CD8-positive, alpha-beta memory T cell (primary cell): Measurements from ENCODE around the gene NOTUM. TPM values are rescaled to one million over a fixed set of nuclear protein-coding genes. Genes with fewer than 3 reads are reported as not detected.

ENCODE experiments used
- CTCF ChIA-PET: fragments of 350-600 bp; sonication (Branson Sonifier 250); formaldehyde crosslinking; loops from one replicate; lab custom pipeline; 2021; ENCODE audit warnings: antibody characterized with exemption; lab: Charles Lee
- POLR2A ChIA-PET: fragments of 350-600 bp; sonication (Branson Sonifier 250); formaldehyde crosslinking; loops from one replicate; lab custom pipeline; 2021; ENCODE audit warnings: antibody characterized with exemption; lab: Charles Lee
- DNase-seq, 5 donors: peaks; one replicate each; pipeline versions ENCODE4 v3.0.0 to v3.0.0-alpha.2; 2020 to 2022; ENCODE audit warnings: mixed read lengths in 1 of 5
- H3K27ac ChIP-seq: one replicate; pipeline ENCODE4 v1.7.0; 2013; ENCODE audit warnings: low read depth, mild to moderate bottlenecking, low read length, moderate library complexity
- H3K27me3 ChIP-seq: 2 replicates; pipeline ENCODE4 v1.7.0; 2013; ENCODE audit warnings: low read length, mild to moderate bottlenecking; ENCODE audit not compliant: insufficient read depth, poor library complexity, severe bottlenecking
- H3K36me3 ChIP-seq: 2 replicates; pipeline ENCODE4 v1.7.0; 2013; ENCODE audit warnings: mild to moderate bottlenecking, low read length, moderate library complexity; ENCODE audit not compliant: insufficient read depth
- H3K4me1 ChIP-seq: 2 replicates; pipeline ENCODE4 v1.7.0; 2013; ENCODE audit warnings: mild to moderate bottlenecking, low read length, moderate library complexity; ENCODE audit not compliant: insufficient read depth
- H3K4me3 ChIP-seq: 2 replicates; pipeline ENCODE4 v1.7.0; 2013; ENCODE audit warnings: mild to moderate bottlenecking, low read length
- H3K9me3 ChIP-seq: 2 replicates; pipeline ENCODE4 v1.7.0; 2013; ENCODE audit warnings: mild to moderate bottlenecking, low read length
- H3K27ac Mint-ChIP-seq, 8 donors: one replicate each; pipeline ENCODE4 v1.8.0; 2020 to 2021; ENCODE audit warnings: mixed read lengths in 8 of 8, mild to moderate bottlenecking in 6 of 8, inconsistent platforms in 3 of 8, moderate library complexity in 3 of 8
- H3K27me3 Mint-ChIP-seq, 2 donors: one replicate each; pipeline ENCODE4 v1.8.0; 2020 to 2021; ENCODE audit warnings: mixed read lengths in 2 of 2, mild to moderate bottlenecking in 1 of 2, moderate library complexity in 1 of 2
- H3K36me3 Mint-ChIP-seq, 3 donors: one replicate each; pipeline ENCODE4 v1.8.0; 2020 to 2021; ENCODE audit warnings: mixed read lengths in 3 of 3, inconsistent platforms in 1 of 3, mild to moderate bottlenecking in 1 of 3
- H3K4me1 Mint-ChIP-seq, 3 donors: one replicate each; pipeline ENCODE4 v1.8.0; 2020 to 2021; ENCODE audit warnings: mixed read lengths in 3 of 3, inconsistent platforms in 1 of 3, mild to moderate bottlenecking in 1 of 3
- H3K4me3 Mint-ChIP-seq, 7 donors: one replicate each; pipeline ENCODE4 v1.8.0; 2020 to 2021; ENCODE audit warnings: mixed read lengths in 7 of 7, mild to moderate bottlenecking in 6 of 7, moderate library complexity in 4 of 7, inconsistent platforms in 2 of 7
- H3K9me3 Mint-ChIP-seq, 5 donors: one replicate each; pipeline ENCODE4 v1.8.0; 2020 to 2022; ENCODE audit warnings: mixed read lengths in 5 of 5, mild to moderate bottlenecking in 3 of 5, moderate library complexity in 2 of 5, inconsistent platforms in 1 of 5
- polyA plus RNA-seq: library from polyadenylated mRNA; unstranded; fragments of 300-500 nt; fragmentation: Illumina TruSeq; gene quantifications from one replicate; pipeline ENCODE4 v1.2.3, GENCODE V29; 2021
- total RNA-seq, 2 experiments: library from RNA; stranded (reverse); gene quantifications; one replicate each; pipeline ENCODE4 v1.2.3, GENCODE V29; 2021

Gene NOTUM
- total and polyA plus RNA-seq, 3 experiments from 2014 or later, result 0.33 to 0.35 TPM; not detected in 1

DNA sequence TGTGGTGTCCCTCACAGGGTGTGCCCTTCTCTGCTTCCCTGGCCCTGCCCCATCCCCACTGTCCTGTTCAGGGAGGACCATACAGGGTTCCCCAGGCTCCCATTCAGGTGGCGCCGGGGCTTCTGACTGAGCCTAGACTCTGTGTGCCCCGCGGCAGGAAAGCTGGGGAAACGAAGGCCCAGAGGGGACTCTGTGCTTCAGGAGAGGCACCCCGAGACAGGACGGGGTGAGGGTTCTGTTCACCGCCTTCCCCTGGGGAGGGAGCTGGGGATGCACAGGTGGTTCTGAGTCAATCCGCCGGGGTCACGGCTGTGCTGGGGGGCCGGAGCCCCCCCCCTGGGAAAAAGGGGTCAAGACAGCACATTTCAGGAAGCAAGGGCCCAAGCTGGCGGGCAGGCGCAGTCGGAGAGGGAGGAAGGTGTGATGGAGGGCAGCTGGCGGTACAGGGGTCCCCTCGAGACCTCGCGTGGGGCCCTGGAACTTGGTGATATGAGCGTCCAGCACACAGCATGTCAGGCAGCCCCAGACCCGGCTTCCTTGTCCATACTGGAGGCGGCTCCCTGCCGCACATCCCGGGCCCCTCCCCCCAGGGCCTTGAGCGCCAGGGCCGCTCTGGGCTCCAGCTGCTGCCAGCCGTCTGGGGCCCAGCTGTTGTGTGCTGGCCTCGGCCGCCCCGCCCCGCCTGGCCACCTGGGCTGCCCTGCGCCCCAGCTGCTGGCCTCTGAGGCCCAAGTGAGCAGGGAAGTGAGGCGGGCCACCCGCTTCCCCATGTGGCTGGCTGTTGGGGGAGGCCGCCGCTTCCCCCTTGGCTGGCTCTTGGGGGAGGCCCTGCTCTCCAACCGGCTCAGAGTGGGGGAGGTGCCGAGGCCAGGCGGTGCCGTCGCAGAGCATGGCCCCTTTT is 5.6 kb upstream of the NOTUM start:
- Histone ChIP-seq H3K27me3 (no peaks in the 10 kb centered on the region), H3K4me1 (peaks cover 23% of the 10 kb centered on the region), H3K36me3 (no peaks in the 10 kb centered on the region), H3K9me3 (no peaks in the 10 kb centered on the region), H3K27ac (no peak overlapping the region), H3K4me3 (no peak overlapping the region)
- CTCF ChIA-PET, result interaction anchor here (1.8 to 2.5 kb wide), 2 partner anchors 7 to 64 kb away, joined by 5 to 13 read pairs; no protein-coding TSS in a partner anchor
- H3K9me3 Mint-ChIP-seq, result no peaks in the 10 kb centered on the region
- peaks cover 15 to 16% of the 10 kb centered on the region in 2 donors for H3K27me3 Mint-ChIP-seq
- no peaks in the 10 kb centered on the region for H3K36me3 Mint-ChIP-seq
- POLR2A ChIA-PET, result interaction anchor here (1.8 to 2.2 kb wide), 2 partner anchors 10 to 71 kb away, joined by 7 to 9 read pairs; partner anchors contain the start of genes ASPSCR1 and DCXR
- H3K4me3 Mint-ChIP-seq, result peak overlapping the region in 1 of 7 donors; percentile 35
- peaks cover 11 to 35% (median 12%) of the 10 kb centered on the region in 3 donors for H3K4me1 Mint-ChIP-seq
- DNase-seq, result no peak
- no peak overlapping the region for H3K27ac Mint-ChIP-seq

DNA sequence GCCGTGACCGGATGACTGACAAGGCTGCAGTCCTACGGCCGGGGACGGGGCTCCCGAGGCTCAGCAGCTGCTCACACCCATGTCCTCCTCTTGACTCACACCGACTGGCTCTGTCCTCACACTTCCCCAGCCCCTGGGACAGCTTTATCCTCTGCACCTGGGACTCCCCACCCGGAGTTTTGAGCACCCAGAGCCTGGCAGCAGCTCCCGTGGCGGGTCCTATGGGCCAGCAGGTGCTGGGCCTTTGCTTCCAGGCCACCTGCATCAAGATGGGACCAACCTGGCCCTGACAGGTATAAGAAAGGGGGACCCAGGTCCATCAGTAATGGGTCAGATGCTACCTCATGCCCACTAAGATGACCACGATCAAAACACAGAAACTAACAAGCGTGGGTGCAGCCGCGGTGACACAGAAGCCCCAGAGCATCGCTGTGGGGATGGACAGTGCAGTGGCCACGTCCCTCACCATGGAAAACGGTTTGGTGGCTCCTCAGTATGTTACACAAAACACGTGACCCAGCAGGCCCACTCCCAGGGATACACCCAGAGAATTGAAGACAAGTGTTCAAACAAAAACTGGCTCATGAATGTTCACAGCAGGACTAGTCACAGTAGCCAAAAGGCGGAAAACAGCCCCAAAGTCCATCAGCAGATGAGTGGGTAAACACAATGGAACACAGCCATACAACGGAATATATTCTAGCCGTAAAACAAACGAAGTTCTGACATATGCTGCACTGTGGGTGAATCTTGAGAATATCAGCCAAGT is 3.3 kb upstream of the NOTUM start:
- POLR2A ChIA-PET, result interaction anchor here (0.7 kb wide), 1 partner anchor 50 kb away, joined by 6 read pairs; no protein-coding TSS in a partner anchor
- DNase-seq, result no peak
- H3K9me3 ChIP-seq, result no peaks in the 10 kb centered on the region
- Mint-ChIP-seq H3K27ac (peak overlapping the region in 4 of 8 donors; percentile 42 to 61 (median 56)), H3K4me3 (peak overlapping the region in 3 of 7 donors; percentile 25 to 50 (median 49)), H3K36me3 (no peaks in the 10 kb centered on the region), H3K27me3 (peaks cover 15 to 16% of the 10 kb centered on the region in 2 donors), H3K9me3 (no peaks in the 10 kb centered on the region), H3K4me1 (peaks cover 11 to 35% (median 12%) of the 10 kb centered on the region in 3 donors)
- no peaks in the 10 kb centered on the region for H3K36me3 ChIP-seq
- H3K27ac ChIP-seq, result no peak overlapping the region
- H3K4me1 ChIP-seq, result peaks cover 23% of the 10 kb centered on the region
- CTCF ChIA-PET, result interaction anchor here (1.0 kb wide), 1 partner anchor 98 kb away, joined by 3 read pairs; no protein-coding TSS in a partner anchor
- peaks cover 4% of the 10 kb centered on the region for H3K27me3 ChIP-seq
- no peak overlapping the region for H3K4me3 ChIP-seq

DNA sequence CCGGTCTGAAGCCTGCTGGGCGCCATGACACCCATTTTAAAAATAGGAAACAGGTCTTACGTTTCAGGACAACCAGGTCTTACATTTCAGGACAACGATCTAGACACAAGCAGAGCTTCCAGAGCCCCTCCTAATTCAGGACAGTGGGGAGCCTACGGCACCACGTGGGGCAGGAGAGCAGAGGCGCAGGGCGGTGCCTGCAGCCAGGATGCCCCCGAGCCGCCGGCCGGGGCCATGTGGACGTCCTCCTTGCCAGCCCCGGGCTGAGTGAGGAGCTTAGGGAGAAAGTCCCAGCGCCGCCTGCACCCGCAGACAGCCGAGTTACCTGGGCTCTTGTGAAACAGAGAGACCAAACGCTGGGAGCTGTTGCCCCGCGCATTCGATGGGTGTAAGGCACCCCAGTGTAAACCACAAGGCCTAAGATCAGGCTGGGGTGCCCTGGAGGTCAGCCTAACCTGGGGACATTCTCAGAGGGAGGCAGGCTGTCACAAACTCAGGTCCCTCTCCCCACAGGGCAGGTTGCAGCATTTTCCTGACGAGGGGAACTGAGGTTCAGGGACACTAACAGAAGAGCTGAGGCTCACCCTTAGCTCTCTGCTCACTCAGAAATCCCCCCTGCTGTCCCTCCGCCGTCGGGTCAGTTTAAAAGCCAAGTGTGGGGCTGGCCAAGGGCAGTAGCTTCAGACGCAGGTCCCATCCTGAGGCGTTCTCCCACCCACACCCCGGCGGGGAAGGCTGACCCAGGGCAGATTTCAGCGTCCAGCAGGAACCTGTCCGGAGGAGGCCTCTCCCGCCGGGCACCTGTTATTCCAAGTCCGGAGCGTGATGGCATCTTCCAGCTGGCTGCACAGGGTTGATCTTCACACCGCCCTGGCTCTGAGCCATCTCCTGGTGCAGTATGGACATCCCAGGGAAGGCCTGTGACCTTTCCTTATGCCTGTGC is 1.8 kb upstream of the NOTUM start:
- CTCF ChIA-PET, result interaction anchor here (0.6 to 4.8 kb wide), 3 partner anchors 10 to 59 kb away, joined by 3 to 83 read pairs (median 4); partner anchors contain the start of genes CENPX and LRRC45
- Histone ChIP-seq H3K27ac (no peak overlapping the region), H3K9me3 (no peaks in the 10 kb centered on the region), H3K27me3 (peaks cover 13% of the 10 kb centered on the region), H3K36me3 (no peaks in the 10 kb centered on the region), H3K4me3 (no peak overlapping the region), H3K4me1 (peaks cover 10% of the 10 kb centered on the region)
- DNase-seq, result no peak
- Mint-ChIP-seq H3K4me1 (peaks cover 6 to 25% (median 7%) of the 10 kb centered on the region in 3 donors), H3K4me3 (peak overlapping the region; percentile 24 to 82 (median 50)), H3K9me3 (no peaks in the 10 kb centered on the region), H3K27me3 (peaks cover 23 to 28% of the 10 kb centered on the region in 2 donors), H3K36me3 (no peaks in the 10 kb centered on the region), H3K27ac (peak overlapping the region in 3 of 8 donors; percentile 12 to 81 (median 54))
- POLR2A ChIA-PET, result no interaction called here

DNA sequence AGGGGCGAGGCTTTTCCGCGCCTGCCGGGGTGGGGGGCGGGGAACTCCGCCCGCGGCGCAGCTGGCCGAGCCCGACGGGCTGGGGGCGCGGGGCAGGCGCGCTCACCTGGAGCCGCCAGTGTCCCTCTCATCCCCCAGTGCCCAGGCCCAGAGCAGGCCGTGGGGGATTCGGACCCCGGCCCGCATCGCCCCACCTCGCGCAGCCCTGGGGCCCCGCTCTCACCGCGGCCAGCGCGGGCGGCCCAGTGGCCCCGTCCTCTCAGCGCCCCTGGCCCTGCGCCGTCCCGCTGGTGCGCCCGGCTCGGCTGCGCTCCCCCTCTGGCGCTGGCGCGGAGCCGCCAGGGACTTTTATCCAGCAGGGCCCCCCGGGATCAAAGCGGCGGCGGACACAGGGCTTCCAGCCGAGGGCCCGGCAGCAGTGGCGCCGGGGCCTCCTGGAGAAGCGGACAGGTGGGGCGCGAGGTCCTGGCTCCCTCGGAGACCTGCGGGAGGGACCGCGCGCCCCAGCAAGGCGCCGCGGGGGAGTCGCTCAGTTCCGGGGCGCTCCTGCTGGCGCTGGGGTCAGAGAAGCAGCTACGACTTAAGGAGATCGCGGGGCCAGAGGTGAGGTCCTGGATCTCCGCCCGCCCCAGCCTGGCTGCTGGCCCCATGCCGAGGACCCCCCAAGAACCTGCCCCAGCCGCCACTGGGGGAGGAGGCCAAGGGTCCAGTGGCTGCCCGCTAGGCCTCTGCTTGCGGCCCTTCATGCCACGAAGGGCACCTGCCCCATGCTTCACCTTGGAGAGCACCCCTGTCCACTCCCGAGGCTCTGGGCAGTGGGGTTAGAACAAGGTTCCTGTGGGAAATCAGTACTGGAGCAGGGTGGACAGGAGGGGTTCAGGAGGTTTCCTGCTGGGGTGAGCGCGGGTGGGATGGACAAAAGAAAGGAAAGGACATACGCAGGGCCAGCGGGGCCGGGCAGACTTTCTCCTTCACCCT is 823 bp upstream of the NOTUM start:
- Mint-ChIP-seq H3K27me3 (peaks cover 23 to 33% of the 10 kb centered on the region in 2 donors), H3K27ac (peak overlapping the region in 3 of 8 donors; percentile 12 to 70 (median 54)), H3K9me3 (no peaks in the 10 kb centered on the region), H3K4me3 (peak overlapping the region in 6 of 7 donors; percentile 24 to 61 (median 51)), H3K36me3 (no peaks in the 10 kb centered on the region), H3K4me1 (peaks cover 6 to 21% (median 7%) of the 10 kb centered on the region in 3 donors)
- H3K4me3 ChIP-seq, result no peak overlapping the region
- H3K36me3 ChIP-seq, result no peaks in the 10 kb centered on the region
- H3K27me3 ChIP-seq, result peaks cover 13% of the 10 kb centered on the region
- no peak for DNase-seq
- H3K4me1 ChIP-seq, result peaks cover under 1% of the 10 kb centered on the region
- no peaks in the 10 kb centered on the region for H3K9me3 ChIP-seq
- ChIA-PET POLR2A (interaction anchor here (2.4 kb wide), 1 partner anchor 59 kb away, joined by 12 read pairs; no protein-coding TSS in a partner anchor), CTCF (interaction anchor here (4.8 kb wide), 1 partner anchor 60 kb away, joined by 83 read pairs; the partner anchor contains the start of genes CENPX and LRRC45)
- no peak overlapping the region for H3K27ac ChIP-seq

DNA sequence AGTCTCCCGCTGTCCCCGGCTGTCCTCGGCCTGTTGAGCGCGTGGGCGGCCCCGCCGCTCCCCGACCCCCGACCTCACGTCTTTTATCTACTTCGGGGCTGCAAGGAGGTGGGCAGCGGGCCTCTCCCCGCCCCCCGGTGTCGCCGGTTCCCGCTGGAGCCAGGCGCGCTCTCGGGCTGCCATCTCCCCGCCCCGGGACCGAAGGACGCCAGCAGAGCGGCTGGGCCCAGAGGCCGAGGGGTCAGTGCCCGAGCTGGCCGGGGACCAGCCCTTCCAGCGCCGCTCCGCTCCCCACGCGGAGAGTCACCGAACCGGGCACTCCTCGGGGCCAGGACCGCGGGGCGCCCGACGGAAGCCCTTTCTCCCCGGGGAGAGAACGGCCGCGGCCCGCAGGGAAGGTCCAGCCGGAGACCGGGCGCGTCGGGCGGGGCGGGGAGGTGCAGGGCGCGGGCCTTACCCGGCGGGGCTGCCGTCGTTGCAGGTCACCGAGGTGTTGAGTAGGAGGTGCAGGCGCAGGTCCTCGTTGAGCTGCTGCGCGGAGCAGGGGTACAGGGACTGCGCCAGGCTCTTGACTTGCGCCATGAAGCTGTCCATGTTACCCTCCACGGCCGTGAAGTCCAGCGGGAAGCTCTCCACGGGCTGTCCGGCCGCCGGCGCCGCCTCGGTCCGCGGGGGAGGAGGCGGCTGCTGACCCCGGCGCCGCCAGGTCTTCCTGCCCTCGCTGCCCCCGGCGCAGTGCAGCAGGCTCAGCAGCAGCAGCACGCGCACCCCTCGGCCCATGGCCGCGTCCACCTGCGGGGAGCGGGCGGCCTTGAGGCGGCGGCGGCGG is 643 bp downstream of the NOTUM start:
- Mint-ChIP-seq H3K9me3 (no peaks in the 10 kb centered on the region), H3K27me3 (peaks cover 23 to 33% of the 10 kb centered on the region in 2 donors), H3K27ac (no peak overlapping the region), H3K36me3 (no peaks in the 10 kb centered on the region), H3K4me1 (peaks cover 6 to 21% (median 7%) of the 10 kb centered on the region in 3 donors), H3K4me3 (peak overlapping the region in 1 of 7 donors; percentile 34)
- DNase-seq, result no peak
- peaks cover 13% of the 10 kb centered on the region for H3K27me3 ChIP-seq
- H3K4me3 ChIP-seq, result no peak overlapping the region
- H3K27ac ChIP-seq, result peak overlapping the region; percentile 16
- H3K36me3 ChIP-seq, result no peaks in the 10 kb centered on the region
- POLR2A ChIA-PET, result interaction anchor here (1.1 to 2.4 kb wide), 5 partner anchors 8 to 138 kb away, joined by 3 to 12 read pairs (median 5); partner anchors contain the start of genes CENPX, DCXR and LRRC45
- H3K9me3 ChIP-seq, result no peaks in the 10 kb centered on the region
- no peaks in the 10 kb centered on the region for H3K4me1 ChIP-seq
- CTCF ChIA-PET, result interaction anchor here (0.9 to 4.8 kb wide), 20 partner anchors 8 to 225 kb away, joined by 3 to 83 read pairs (median 5); partner anchors contain the start of genes CENPX, DCXR and LRRC45
